Stimulated activated naive CD8-positive, alpha-beta T cell treated with anti-CD3 and anti-CD28 coated beads, Interleukin-15, amount 100 ng/mL, for 72 hours (primary cell): ENCODE data around the gene IFT52.
A peak's percentile ranks its signal among the peaks of the same experiment; 100 is the strongest.

ENCODE experiments used
- ATAC-seq: fragments of 150-1000 bp; cut with Tn5 transposase; 2 replicates; pipeline ENCODE4 v1.10.0; 2021; ENCODE audit warnings: mild to moderate bottlenecking, moderate library complexity
- DNase-seq, 2 donors: peaks; one replicate each; pipeline ENCODE4 v3.0.0; 2021 to 2022
- H3K27ac Mint-ChIP-seq, 2 donors: one replicate each; pipeline ENCODE4 v1.8.0; 2022; ENCODE audit warnings: mild to moderate bottlenecking in 2 of 2, mixed read lengths in 2 of 2, moderate library complexity in 2 of 2
- H3K27me3 Mint-ChIP-seq: one replicate; pipeline ENCODE4 v1.8.0; 2022; ENCODE audit warnings: mixed read lengths
- H3K4me1 Mint-ChIP-seq: one replicate; pipeline ENCODE4 v1.8.0; 2022; ENCODE audit warnings: mild to moderate bottlenecking, mixed read lengths
- H3K4me3 Mint-ChIP-seq, 2 donors: one replicate each; pipeline ENCODE4 v1.8.0; 2022; ENCODE audit warnings: mild to moderate bottlenecking in 2 of 2, mixed read lengths in 2 of 2, moderate library complexity in 1 of 2
- H3K9me3 Mint-ChIP-seq, 2 donors: one replicate each; pipeline ENCODE4 v1.8.0; 2022; ENCODE audit warnings: mixed read lengths in 2 of 2

The IFT52 gene

DNA sequence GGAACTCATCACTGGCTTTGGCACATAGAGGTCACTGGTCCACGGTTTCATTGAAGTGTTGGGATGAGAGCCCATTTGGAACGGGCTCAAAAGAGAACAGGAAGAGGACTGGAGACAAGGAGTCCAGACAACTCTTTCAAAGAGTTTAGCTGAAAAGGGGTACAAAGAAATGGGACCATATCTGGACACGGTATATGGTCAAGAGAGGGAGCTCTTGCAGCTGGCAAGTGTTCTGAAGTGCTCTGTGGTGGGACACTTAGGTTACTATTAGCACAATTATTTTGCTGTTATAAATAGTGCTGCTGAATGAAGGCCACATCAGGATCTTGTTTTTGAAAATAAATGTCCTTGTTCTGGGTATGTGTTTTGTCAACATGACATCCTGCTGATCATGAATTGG is 27.3 kb upstream of the IFT52 start:
- no peak overlapping the region for H3K4me3 Mint-ChIP-seq

DNA sequence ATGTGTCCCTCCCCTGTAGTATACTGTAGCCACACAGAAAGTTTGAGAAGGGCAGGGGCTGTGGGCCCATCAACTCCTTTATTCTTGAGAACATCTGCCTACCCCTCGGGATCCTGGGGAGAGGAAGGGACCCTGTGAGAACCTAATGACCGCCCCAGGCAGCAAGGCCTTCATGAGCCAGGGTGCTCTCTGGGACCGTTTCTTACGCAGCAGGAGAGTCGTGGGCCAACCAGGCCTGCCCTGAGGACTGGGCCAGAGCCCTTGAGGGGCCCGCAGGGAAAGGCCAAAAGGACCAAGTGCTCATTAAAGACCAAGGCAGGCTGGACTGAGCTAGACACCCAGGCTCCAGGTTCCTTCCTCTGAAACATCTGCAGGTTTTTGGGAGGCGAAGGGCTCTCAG is 26.7 kb upstream of the IFT52 start:
- DNase-seq (no peak), ATAC-seq (no peak)
- Mint-ChIP-seq H3K9me3 (no peaks in the 10 kb centered on the region), H3K4me3 (no peak overlapping the region), H3K27me3 (no peaks in the 10 kb centered on the region), H3K4me1 (no peaks in the 10 kb centered on the region), H3K27ac (peak overlapping the region in 1 of 2 donors; percentile 50)

More for the DNA sequence above, 27.3 kb upstream of the IFT52 start:
- H3K4me1 Mint-ChIP-seq: no peaks in the 10 kb centered on the region
- DNase-seq (no peak), ATAC-seq (no peak)
- H3K27ac Mint-ChIP-seq: no peak overlapping the region
- no peaks in the 10 kb centered on the region for H3K9me3 Mint-ChIP-seq
- no peaks in the 10 kb centered on the region for H3K27me3 Mint-ChIP-seq

DNA sequence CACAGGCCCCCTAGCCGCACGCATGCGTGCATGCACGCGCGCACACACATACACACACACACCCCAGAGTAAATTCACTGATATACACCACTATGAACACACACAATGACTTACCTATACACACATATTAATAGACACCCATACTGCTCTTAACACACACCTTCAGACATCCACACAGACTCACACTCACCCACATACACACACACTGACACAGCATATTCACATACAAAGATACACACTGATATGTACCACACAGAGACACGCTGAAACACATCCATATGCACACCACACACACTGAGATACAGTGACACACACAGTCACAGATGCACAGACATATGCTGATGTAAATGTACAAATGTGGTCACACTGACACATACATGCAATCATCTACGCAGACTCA is 26.3 kb upstream of the IFT52 start:
- Mint-ChIP-seq H3K27ac (no peak overlapping the region), H3K4me1 (no peaks in the 10 kb centered on the region), H3K27me3 (no peaks in the 10 kb centered on the region), H3K4me3 (no peak overlapping the region), H3K9me3 (no peaks in the 10 kb centered on the region)
- no peak for ATAC-seq
- DNase-seq: no peak

DNA sequence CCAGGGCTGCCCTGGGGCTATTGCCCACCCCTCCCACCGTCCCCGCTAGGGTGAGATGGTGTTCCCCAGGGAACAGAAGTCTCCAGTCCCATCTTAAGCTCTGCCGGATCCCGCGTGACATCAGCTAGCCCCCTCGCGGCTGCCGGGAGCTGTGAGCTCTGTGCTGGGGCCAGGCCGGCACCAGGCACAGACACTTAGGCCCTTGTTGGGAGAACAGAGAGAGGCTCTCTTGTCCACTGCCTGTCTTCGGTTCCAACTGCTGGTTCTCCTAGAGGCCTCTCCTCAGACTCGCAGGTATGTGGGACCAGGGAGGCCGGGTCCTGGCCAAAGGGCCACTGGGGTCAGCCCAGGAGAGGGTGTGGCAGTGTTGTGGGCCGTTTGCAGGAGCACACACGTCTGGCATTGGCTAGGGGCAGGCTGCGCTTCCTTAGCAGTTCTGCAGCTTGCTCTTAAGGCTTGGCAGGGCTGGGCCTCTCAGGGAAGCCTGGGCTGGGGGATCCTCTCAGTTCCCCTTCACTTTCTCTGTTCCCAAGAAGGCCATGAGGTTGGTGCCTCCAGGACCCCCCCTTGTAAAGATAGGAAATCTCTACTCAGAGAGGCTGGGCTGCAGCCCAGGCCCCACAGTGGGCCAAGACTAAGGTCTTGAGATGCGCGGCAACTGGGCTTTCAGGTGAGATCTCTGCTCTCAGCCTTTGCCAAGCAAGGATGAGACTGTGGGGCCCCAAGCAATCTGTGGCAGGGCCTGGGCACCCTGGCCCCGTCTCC is 25.6 kb upstream of the IFT52 start:
- no peaks in the 10 kb centered on the region for H3K4me1 Mint-ChIP-seq
- H3K27me3 Mint-ChIP-seq: no peaks in the 10 kb centered on the region
- H3K27ac Mint-ChIP-seq: no peak overlapping the region
- no peak for ATAC-seq
- DNase-seq: no peak
- no peaks in the 10 kb centered on the region for H3K9me3 Mint-ChIP-seq
- H3K4me3 Mint-ChIP-seq: no peak overlapping the region

DNA sequence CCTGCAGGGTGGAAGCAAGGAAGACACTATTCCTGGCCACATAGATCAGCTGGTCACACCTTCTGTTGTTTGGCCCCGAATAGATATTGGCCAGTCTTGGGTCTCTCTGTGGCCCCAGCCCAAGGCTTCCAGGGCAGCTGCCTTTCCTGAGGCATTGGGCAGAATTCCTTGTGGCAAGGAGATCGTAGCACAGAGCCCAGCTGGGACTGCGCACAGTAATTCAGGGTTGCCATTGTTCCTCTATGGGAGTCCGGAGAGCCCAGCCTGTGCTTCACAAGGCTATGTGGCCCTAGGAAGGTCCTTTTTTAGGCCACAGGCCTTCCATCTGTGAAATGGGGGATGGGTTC is 25.0 kb upstream of the IFT52 start:
- no peak for DNase-seq
- H3K27ac Mint-ChIP-seq: no peak overlapping the region
- no peaks in the 10 kb centered on the region for H3K4me1 Mint-ChIP-seq
- ATAC-seq: no peak
- H3K9me3 Mint-ChIP-seq: no peaks in the 10 kb centered on the region
- H3K4me3 Mint-ChIP-seq: no peak overlapping the region
- H3K27me3 Mint-ChIP-seq: no peaks in the 10 kb centered on the region

DNA sequence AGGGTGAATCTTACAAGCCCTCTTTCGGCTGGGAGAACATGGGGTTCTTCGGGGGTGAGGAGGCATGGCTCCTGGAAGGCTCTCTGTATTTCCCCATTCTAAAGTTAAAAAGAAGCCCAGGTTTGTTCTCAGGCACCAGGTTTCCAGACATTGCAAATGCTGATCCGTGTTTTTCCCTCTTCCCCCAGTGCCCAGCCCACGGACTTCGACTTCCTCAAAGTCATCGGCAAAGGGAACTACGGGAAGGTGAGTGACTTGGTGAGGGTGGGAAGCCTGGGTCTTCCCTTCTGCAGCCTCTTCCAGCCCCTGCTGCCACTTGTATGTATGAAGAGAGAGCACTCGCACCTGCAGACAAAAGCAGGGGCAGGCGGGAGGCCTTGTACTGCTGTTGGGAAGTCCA is 23.3 kb upstream of the IFT52 start:
- no peaks in the 10 kb centered on the region for H3K27me3 Mint-ChIP-seq
- no peak overlapping the region for H3K27ac Mint-ChIP-seq
- no peaks in the 10 kb centered on the region for H3K4me1 Mint-ChIP-seq
- no peak overlapping the region for H3K4me3 Mint-ChIP-seq
- H3K9me3 Mint-ChIP-seq: no peaks in the 10 kb centered on the region
- DNase-seq: no peak
- no peak for ATAC-seq

DNA sequence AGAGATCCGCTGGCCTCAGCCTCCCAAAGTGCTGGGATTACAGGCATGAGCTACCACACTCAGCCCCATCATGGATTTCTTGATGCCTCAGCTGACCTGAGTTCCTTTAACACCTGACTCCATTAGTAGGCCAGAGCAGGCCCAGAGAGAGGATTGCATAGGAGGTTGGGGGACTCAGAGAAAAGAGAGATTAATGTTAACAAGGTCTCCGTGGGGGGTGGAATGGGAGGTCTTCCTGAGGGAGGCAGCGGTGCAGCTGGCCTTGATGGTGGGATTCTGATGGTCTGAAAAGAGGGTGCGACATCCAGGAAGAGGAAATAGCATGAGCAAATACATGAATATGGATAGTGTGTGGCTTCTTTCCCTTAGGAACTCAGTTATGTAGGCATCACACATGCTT is 22.0 kb upstream of the IFT52 start:
- H3K27ac Mint-ChIP-seq: peak overlapping the region in 1 of 2 donors; percentile 21
- no peak overlapping the region for H3K4me3 Mint-ChIP-seq

DNA sequence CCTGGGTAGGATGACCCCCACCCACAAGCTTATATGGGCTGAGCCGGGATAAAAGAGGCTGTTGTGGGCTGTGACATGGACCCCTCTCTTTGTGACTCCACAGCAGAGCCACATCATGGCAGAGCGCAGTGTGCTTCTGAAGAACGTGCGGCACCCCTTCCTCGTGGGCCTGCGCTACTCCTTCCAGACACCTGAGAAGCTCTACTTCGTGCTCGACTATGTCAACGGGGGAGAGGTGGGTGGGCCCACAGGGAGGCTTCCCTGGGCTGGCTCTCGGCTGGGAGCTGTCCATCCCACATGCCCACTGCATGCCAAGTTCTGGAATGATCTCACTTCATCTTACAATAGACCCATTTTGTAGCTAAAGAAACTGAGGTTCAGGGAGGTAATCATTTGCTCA is 21.5 kb upstream of the IFT52 start:
- Mint-ChIP-seq H3K27me3 (no peaks in the 10 kb centered on the region), H3K4me3 (no peak overlapping the region), H3K4me1 (no peaks in the 10 kb centered on the region), H3K27ac (no peak overlapping the region), H3K9me3 (no peaks in the 10 kb centered on the region)
- DNase-seq (no peak), ATAC-seq (no peak)

More for the DNA sequence above, 22.0 kb upstream of the IFT52 start:
- Mint-ChIP-seq H3K27me3 (no peaks in the 10 kb centered on the region), H3K4me1 (no peaks in the 10 kb centered on the region), H3K9me3 (no peaks in the 10 kb centered on the region)
- DNase-seq: no peak
- no peak for ATAC-seq

DNA sequence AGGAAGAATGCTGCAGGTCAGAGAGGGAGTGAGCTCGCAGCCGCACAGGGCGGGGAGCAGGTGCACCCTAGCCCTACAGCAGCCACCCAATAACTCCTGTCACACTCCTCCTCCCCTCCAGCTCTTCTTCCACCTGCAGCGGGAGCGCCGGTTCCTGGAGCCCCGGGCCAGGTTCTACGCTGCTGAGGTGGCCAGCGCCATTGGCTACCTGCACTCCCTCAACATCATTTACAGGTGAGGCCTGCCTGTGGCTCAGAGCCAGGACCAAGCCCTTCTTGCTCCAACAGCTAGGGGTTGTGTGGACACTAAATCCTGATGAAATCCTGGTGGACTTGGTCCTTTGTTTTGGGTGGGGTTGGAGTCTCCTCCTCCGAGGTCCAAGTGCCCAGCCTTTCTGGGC is 20.2 kb upstream of the IFT52 start:
- Mint-ChIP-seq H3K4me1 (no peaks in the 10 kb centered on the region), H3K27ac (no peak overlapping the region), H3K4me3 (no peak overlapping the region), H3K27me3 (no peaks in the 10 kb centered on the region), H3K9me3 (no peaks in the 10 kb centered on the region)
- DNase-seq (no peak), ATAC-seq (no peak)

DNA sequence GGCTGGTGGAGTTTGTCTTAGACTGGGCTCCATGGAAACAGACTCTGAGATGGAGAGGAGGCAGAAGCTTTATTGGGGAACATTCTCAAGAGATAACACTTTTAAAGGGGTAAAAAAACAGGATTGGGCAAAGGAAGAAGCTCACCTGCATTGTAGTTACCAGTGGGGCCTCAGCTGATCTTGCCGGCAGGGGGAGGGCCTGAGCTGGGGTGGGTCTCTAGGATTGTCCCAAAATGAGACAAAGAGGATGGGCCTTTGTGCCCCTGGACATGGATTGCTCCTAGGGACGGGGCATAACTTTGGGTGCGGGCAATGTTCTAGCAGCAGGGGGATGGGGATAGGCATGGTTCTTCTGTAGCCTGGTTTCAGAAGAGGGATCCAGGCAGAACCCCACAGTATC is 19.4 kb upstream of the IFT52 start:
- H3K4me3 Mint-ChIP-seq: no peak overlapping the region
- no peak for ATAC-seq
- H3K4me1 Mint-ChIP-seq: no peaks in the 10 kb centered on the region
- no peaks in the 10 kb centered on the region for H3K27me3 Mint-ChIP-seq
- H3K27ac Mint-ChIP-seq: peak overlapping the region in 1 of 2 donors; percentile 4
- no peaks in the 10 kb centered on the region for H3K9me3 Mint-ChIP-seq
- DNase-seq: no peak

DNA sequence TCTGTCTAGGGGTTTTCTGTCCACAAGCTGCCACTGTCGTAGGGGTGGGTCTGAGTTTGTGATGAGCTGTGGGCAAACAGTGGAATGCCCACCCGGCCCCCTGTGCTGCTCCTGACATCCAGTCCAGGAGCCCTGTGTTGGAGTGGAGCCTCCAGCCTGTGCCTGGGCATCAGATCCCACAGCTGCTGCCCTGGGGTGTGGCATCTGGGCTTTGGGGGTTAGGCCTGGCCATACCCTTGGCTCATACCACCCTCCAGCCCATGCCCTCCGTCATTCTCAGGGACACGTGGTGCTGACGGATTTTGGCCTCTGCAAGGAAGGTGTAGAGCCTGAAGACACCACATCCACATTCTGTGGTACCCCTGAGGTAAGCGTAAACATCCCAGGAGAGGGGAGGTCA is 19.0 kb upstream of the IFT52 start:
- no peak overlapping the region for H3K4me3 Mint-ChIP-seq
- ATAC-seq (no peak), DNase-seq (no peak)
- H3K9me3 Mint-ChIP-seq: no peaks in the 10 kb centered on the region
- H3K27ac Mint-ChIP-seq: no peak overlapping the region
- no peaks in the 10 kb centered on the region for H3K27me3 Mint-ChIP-seq
- H3K4me1 Mint-ChIP-seq: no peaks in the 10 kb centered on the region

DNA sequence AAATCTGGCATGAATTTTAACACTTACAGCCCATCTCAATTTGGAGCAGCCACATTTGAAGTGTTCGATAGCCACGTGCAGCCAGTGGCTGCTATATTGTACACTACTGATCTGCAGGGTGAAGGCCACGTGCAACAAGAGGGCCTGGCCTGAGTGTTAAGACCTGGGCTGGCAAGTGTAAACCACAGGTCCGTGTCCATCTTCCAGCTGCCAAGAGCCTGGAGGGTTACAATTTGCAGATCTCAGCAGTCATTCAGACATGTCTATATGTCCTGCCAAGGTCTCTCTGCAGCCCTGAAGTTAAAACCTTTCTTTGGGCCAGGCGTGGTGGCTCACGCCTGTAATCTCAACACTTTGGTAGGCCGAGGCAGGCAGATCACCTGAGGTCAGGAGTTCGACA is 17.8 kb upstream of the IFT52 start:
- Mint-ChIP-seq H3K4me3 (no peak overlapping the region), H3K27ac (no peak overlapping the region), H3K27me3 (no peaks in the 10 kb centered on the region), H3K4me1 (no peaks in the 10 kb centered on the region), H3K9me3 (no peaks in the 10 kb centered on the region)
- DNase-seq (no peak), ATAC-seq (no peak)

DNA sequence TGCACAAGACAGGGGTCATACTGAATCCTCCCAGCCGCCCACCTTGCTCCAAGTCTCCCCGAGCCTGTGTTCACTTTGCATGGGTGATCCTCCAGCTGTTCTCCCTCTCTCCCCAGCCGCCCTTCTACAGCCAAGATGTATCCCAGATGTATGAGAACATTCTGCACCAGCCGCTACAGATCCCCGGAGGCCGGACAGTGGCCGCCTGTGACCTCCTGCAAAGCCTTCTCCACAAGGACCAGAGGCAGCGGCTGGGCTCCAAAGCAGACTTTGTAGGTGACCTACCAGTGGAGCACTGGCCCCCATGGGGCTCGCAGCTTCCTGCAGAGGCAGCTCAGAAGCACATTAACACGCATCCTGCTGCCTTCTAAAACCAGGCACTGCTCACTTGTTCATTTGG is 14.6 kb upstream of the IFT52 start:
- Mint-ChIP-seq H3K27ac (no peak overlapping the region), H3K27me3 (no peaks in the 10 kb centered on the region), H3K9me3 (no peaks in the 10 kb centered on the region), H3K4me3 (no peak overlapping the region), H3K4me1 (no peaks in the 10 kb centered on the region)
- ATAC-seq (no peak), DNase-seq (no peak)

DNA sequence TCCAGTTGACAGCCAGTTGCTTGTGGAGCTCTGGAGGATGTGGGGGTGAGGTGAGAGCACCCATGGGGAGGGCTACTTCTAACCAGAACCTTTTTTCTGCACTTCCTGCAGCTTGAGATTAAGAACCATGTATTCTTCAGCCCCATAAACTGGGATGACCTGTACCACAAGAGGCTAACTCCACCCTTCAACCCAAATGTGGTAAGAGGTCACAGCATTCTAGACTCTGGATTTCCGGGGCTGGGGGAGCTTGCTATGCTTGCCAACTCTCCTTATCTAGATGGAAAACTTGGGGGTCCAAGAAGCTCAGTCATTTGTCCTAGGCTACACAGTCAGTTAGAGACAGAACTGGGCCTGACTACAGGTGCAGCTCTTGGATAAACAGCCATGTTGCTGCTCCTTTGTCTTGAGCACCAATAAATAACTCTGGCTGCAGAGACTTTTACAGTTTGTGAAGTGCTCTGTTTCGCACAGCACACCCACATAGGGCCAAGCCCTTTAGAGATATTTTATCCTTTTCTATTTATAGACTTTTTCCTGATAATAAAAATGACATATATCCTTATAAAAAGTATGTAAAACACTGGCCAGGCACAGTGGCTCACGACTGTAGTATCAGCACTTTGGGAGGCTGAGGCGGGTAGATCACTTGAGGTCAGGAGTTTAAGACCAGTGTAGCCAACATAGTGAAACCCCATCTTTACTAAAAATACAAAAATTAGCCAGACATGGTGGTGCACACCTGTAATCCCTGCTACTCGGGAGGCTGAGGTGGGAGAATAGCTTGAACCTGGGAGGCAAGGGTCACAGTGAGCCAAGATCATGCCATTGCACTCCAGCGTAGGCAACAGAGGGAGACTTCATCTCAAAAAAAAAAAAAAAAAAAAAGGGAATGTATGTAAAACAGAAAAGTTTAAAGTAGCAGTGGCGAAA is 10.6 kb upstream of the IFT52 start:
- Mint-ChIP-seq H3K27ac (no peak overlapping the region), H3K4me3 (no peak overlapping the region), H3K4me1 (no peaks in the 10 kb centered on the region), H3K27me3 (no peaks in the 10 kb centered on the region), H3K9me3 (no peaks in the 10 kb centered on the region)
- DNase-seq (no peak), ATAC-seq (no peak)

DNA sequence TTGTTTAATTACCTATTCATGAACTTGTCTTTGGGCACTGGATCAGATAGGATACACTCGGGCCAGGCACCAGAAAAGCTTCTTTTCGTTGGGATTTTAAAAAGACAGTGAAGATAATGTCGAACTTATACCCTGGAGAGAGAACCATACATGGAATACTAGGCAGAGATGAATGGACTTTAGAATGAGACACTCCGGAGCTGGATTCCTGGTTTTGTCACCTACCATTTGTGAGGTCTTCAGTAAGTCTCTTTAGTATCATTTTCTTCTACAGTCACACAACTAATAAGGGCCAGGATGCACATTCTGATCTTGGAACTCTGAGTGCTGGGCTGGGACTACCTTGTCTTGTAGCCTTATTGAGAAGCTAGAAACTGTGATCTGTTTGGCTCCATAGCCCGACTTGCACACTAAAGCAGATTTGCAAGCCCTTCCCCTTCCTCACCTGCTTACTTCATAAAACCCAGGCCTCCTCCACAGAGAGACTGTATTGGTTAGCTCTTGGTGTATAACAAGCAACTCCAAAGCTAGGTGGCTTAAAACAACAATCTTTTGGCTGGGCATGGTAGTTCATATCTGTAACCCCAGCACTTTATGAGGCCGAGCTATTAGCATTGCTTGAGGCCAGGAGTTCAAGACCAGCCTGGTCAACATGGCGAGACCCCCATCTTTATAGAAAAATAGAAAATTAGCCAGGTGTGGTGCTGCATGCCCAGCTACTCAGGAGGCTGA is 7.4 kb upstream of the IFT52 start:
- no peak overlapping the region for H3K4me3 Mint-ChIP-seq
- no peaks in the 10 kb centered on the region for H3K4me1 Mint-ChIP-seq
- no peak for ATAC-seq
- no peak for DNase-seq
- no peaks in the 10 kb centered on the region for H3K9me3 Mint-ChIP-seq
- H3K27ac Mint-ChIP-seq: peak overlapping the region in 1 of 2 donors; percentile 27
- H3K27me3 Mint-ChIP-seq: no peaks in the 10 kb centered on the region

DNA sequence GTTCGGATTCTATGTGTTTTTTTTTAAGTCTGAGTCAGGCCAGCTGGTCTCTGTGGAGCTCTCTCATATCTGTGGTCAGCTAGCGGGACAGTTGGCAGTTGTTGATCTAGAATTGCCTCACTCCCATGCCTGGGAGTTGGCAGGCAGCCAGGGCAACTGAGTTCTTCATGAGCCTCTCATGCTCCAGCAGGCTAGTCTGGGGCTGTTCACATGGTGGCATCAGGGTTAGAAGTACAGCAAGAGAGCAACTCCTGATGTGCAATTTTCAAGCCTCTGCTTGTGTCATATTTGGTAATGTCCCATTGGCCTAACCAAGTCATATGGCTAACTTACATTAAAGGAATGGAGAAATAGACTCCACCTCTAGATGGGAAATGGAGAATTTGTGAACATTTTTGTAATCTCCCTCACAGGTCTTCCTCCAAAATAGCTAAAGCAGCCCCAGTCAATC is 6.7 kb upstream of the IFT52 start:
- no peak for ATAC-seq
- Mint-ChIP-seq H3K4me1 (no peaks in the 10 kb centered on the region), H3K4me3 (no peak overlapping the region), H3K9me3 (no peaks in the 10 kb centered on the region), H3K27me3 (no peaks in the 10 kb centered on the region), H3K27ac (no peak overlapping the region)
- DNase-seq: no peak
